Upper lobe of right lung (tissue), 1 donor: ENCODE results near the gene SAMD10. TPM values are rescaled to one million over a fixed set of nuclear protein-coding genes. Genes with fewer than 3 reads are reported as not detected.
A peak's percentile ranks its signal among the peaks of the same experiment; 100 is the strongest.
"Not testable (repeated sequence)": the region's sequence is repeated elsewhere in the genome, so short reads cannot be mapped to it uniquely, and the experiment has no call there.

Source experiments
- ATAC-seq: fragments of 200-7000 bp; cut with Tn5 transposase; one replicate; pipeline ENCODE4 v1.9.1; 2020; ENCODE audit warnings: mild to moderate bottlenecking, moderate library complexity
- DNase-seq: peaks from one replicate; pipeline ENCODE4 v3.0.0-alpha.2; 2020
- H3K27ac ChIP-seq: fragments of 200-600 bp; one replicate; pipeline ENCODE4 v1.8.0; 2022
- H3K27me3 ChIP-seq: fragments of 200-600 bp; one replicate; pipeline ENCODE4 v1.8.0; 2022; ENCODE audit warnings: mild to moderate bottlenecking
- H3K36me3 ChIP-seq: fragments of 200-600 bp; one replicate; pipeline ENCODE4 v1.8.0; 2022
- H3K4me1 ChIP-seq: fragments of 200-600 bp; one replicate; pipeline ENCODE4 v1.8.0; 2022
- H3K4me3 ChIP-seq: fragments of 200-600 bp; one replicate; pipeline ENCODE4 v1.8.0; 2022; ENCODE audit warnings: mild to moderate bottlenecking
- H3K9me3 ChIP-seq: fragments of 200-600 bp; one replicate; pipeline ENCODE4 v1.8.0; 2022
- intact Hi-C: fragments of 100-400 bp; cut with DNase I; formaldehyde crosslinking; loops from one replicate; pipeline ENCODE4 v1.11.0; 2022
- total RNA-seq: library from RNA; stranded (reverse); fragmentation: NEBNext Ultra II Directional; extraction: Animal tissue kit (Norgen Biotek cat#: 25700); gene quantifications from one replicate; pipeline ENCODE4 v1.2.1, GENCODE V29; 2021
- TF ChIP-seq, protein P1 (sequence below): fragments of 200-600 bp; IDR thresholded peaks from one replicate; pipeline ENCODE4 v1.8.0; 2022; ENCODE audit warnings: antibody characterized with exemption
- donor health status: DM: no; HTN: yes; CAD: no; lungs with severe emphysema.

SAMD10 gene
- total RNA-seq, 1 donor from 2014 or later = 4.3 TPM

- peak overlapping the region; percentile 93 for H3K4me3 ChIP-seq
- no peaks in the 10 kb centered on the region for H3K9me3 ChIP-seq
- TF ChIP-seq, protein P1, sequence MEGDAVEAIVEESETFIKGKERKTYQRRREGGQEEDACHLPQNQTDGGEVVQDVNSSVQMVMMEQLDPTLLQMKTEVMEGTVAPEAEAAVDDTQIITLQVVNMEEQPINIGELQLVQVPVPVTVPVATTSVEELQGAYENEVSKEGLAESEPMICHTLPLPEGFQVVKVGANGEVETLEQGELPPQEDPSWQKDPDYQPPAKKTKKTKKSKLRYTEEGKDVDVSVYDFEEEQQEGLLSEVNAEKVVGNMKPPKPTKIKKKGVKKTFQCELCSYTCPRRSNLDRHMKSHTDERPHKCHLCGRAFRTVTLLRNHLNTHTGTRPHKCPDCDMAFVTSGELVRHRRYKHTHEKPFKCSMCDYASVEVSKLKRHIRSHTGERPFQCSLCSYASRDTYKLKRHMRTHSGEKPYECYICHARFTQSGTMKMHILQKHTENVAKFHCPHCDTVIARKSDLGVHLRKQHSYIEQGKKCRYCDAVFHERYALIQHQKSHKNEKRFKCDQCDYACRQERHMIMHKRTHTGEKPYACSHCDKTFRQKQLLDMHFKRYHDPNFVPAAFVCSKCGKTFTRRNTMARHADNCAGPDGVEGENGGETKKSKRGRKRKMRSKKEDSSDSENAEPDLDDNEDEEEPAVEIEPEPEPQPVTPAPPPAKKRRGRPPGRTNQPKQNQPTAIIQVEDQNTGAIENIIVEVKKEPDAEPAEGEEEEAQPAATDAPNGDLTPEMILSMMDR = no peak
- peaks cover 30% of the 10 kb centered on the region for H3K4me1 ChIP-seq
- intact Hi-C loops = no loop called here
- no peaks in the 10 kb centered on the region for H3K27me3 ChIP-seq
- H3K36me3 ChIP-seq = peaks cover 19% of the 10 kb centered on the region
- no peak for DNase-seq
- ATAC-seq = peak; percentile 3
- H3K27ac ChIP-seq = peak overlapping the region; percentile 90
Observed at GRCh38 chr20:63980317-63980805, 919 bp upstream of the SAMD10 start.

DNA sequence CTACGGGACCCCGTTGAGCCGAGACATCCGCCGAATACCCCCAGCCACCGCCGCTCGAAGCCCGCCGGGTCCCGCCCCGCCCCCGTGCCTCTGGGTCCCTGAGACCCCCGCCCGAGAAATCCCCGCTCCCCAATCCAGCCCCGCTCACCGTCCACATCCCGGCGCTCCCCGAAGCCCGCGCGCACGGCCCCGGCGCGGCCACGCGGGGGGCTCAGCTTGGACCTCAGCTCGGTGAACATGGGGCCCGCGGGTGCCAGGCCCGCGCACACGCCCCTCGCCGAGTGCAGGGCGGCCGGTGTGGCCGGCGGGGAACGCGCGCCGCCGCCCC, 249 bp downstream of the SAMD10 start:
- TF ChIP-seq, protein P1 = no peak
- Histone ChIP-seq H3K27me3 (no peaks in the 10 kb centered on the region), H3K9me3 (no peaks in the 10 kb centered on the region), H3K27ac (peak overlapping the region; percentile 66), H3K4me3 (peak overlapping the region; percentile 93), H3K4me1 (peaks cover 30% of the 10 kb centered on the region), H3K36me3 (peaks cover 7% of the 10 kb centered on the region)
- ATAC-seq (no peak), DNase-seq (peak; percentile 68)
- intact Hi-C loops = no loop called here

DNA sequence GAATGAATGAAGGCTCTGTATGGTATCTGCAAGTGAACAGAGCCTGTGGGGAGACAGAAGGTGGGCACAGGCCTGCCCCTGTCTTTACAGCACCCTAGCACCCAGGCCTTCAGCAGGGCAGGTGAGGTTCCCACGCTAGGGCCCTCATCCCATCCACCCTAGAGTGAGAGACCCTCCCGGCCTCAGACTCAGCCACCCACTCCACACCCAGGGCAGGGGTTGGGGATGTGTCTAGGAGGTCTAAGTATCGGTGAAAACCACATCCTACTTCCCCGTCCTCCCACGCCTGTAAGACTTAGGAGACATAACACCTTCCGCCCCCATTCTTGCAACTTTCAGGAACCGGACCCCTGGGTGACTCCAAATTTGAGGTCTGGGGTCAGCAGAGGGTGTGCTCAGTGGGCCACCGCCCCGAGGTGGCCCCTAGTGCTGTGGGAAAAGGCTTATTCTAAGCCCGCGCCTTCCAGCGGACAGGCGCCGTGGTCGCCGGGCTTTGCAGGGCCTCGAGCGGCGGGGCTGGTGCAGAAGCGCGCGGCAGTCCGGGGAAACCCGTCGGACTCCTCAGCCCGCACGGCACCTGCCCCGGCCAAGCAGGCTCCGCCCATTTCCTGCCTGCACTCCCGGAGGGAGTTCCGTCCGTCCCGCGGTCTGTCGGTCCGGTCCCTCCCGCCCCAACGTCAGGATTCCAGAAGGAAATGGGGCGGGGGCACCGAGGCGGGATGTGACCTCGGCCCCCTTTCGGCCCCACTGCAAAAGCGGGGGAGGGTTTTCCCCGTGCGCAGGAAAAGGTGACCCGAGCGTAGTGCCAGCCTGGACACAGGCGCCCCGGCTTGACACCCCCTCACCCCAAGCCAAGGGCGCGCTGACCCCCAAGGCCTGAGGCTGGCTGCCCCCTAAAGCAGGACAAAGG, 868 bp downstream of the SAMD10 start:
- intact Hi-C loops = no loop called here

GRCh38 chr20:63977739-63978276, 1.6 kb downstream of the SAMD10 start:
- Histone ChIP-seq H3K4me1 (peaks cover 37% of the 10 kb centered on the region), H3K9me3 (no peaks in the 10 kb centered on the region), H3K36me3 (no peaks in the 10 kb centered on the region), H3K27me3 (no peaks in the 10 kb centered on the region), H3K4me3 (no peak overlapping the region), H3K27ac (no peak overlapping the region)
- no peak for ATAC-seq
- no peak for DNase-seq
- TF ChIP-seq, protein P1 = no peak
- intact Hi-C loops = no loop called here

More for the DNA sequence above, 868 bp downstream of the SAMD10 start:
- Histone ChIP-seq H3K4me3 (peak overlapping the region; percentile 93), H3K36me3 (peaks cover under 1% of the 10 kb centered on the region), H3K9me3 (no peaks in the 10 kb centered on the region), H3K27ac (peak overlapping the region; percentile 66), H3K4me1 (peaks cover 32% of the 10 kb centered on the region), H3K27me3 (no peaks in the 10 kb centered on the region)
- TF ChIP-seq, protein P1 = no peak
- DNase-seq = peak; percentile 93
- peak; percentile 59 for ATAC-seq

DNA sequence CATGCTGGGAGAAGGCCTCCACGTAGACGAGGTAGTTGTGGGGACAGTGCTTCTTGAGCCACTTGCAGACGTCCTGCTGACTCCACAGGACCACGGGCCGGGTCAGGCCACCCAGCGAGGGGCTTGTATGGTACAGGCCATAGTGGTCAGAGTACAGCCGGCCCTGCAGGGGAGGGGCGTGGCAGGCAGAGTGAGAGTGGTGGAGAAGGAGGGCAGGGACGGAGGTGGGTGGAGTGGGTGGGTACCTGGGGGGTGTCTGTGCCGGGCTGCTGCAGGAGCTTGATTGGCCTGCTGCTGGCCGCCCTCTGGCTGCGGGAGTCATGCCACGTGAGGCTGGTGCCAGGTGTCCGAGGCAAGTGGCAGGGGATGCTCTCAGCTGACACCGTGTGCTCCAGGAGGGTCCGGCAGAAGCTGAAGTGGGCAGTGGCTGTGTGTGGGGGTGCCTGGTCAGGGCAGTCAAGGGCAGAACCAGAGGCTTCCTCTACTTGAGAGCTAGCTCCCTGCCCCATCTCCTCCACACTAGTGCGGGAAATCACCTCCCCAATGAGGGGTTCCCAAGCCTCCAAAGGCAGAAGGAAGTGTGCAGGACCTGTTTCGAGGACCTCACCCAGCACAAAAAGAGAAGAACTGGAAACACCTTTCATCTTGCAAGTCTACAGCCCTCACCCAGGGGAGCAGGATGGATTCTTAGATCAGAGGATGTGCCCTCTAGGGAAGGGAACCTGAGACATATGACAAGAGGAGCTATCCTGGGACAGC, 2.3 kb downstream of the SAMD10 start:
- DNase-seq (no peak), ATAC-seq (no peak)
- TF ChIP-seq, protein P1 = no peak
- no peaks in the 10 kb centered on the region for H3K9me3 ChIP-seq
- no peaks in the 10 kb centered on the region for H3K27me3 ChIP-seq
- intact Hi-C loops = no loop called here
- no peak overlapping the region for H3K27ac ChIP-seq
- H3K36me3 ChIP-seq = no peaks in the 10 kb centered on the region
- H3K4me3 ChIP-seq = no peak overlapping the region
- H3K4me1 ChIP-seq = peaks cover 33% of the 10 kb centered on the region

- H3K9me3 ChIP-seq, H3K36me3 ChIP-seq, intact Hi-C loops, ATAC-seq, H3K4me3 ChIP-seq, H3K27me3 ChIP-seq, H3K27ac ChIP-seq, DNase-seq: not testable (repeated sequence)
- peaks cover 31% of the 10 kb centered on the region for H3K4me1 ChIP-seq
Observed at GRCh38 chr20:63976511-63976910, 2.9 kb downstream of the SAMD10 start.
